DOHH2 (cell line): ENCODE measurements around the gene ZC3H14.
A peak's percentile ranks its signal among the peaks of the same experiment; 100 is the strongest.

Experiments used
- H3F3A ChIP-seq: fragments of 200-600 bp; sonication (generic), shearing (Covaris generic); 2 replicates; pipeline ENCODE4 v1.6.0; 2016; ENCODE audit warnings: antibody characterized with exemption, mild to moderate bottlenecking; ENCODE audit not compliant: control insufficient read depth, insufficient read depth
- H3K27ac ChIP-seq: fragments of 200-600 bp; sonication (generic); 2 replicates; pipeline ENCODE4 v1.5.1; 2014; ENCODE audit warnings: low read depth, mild to moderate bottlenecking, low read length, moderate library complexity
- H3K27me3 ChIP-seq: fragments of 200-600 bp; sonication (generic); 2 replicates; pipeline ENCODE4 v1.6.1; 2014; ENCODE audit warnings: mild to moderate bottlenecking, low read length, mixed read lengths; ENCODE audit not compliant: control insufficient read depth
- H3K36me3 ChIP-seq: fragments of 200-600 bp; sonication (generic); 2 replicates; pipeline ENCODE4 v1.6.1; 2014; ENCODE audit warnings: mild to moderate bottlenecking, low read length, moderate library complexity, mixed read lengths; ENCODE audit not compliant: control insufficient read depth
- H3K4me1 ChIP-seq: fragments of 200-600 bp; sonication (generic); 2 replicates; pipeline ENCODE4 v1.6.1; 2014; ENCODE audit warnings: mild to moderate bottlenecking, low read length, mixed read lengths; ENCODE audit not compliant: control insufficient read depth
- H3K4me2 ChIP-seq: fragments of 200-600 bp; sonication (generic); 2 replicates; pipeline ENCODE4 v1.6.0; 2014; ENCODE audit warnings: mild to moderate bottlenecking, low read length, moderate library complexity
- H3K4me3 ChIP-seq: fragments of 200-600 bp; sonication (generic); 2 replicates; pipeline ENCODE4 v1.5.1; 2014; ENCODE audit warnings: mild to moderate bottlenecking, low read length, mixed read lengths
- H3K79me2 ChIP-seq: fragments of 200-600 bp; sonication (generic); 2 replicates; pipeline ENCODE4 v1.6.1; 2014; ENCODE audit warnings: mild to moderate bottlenecking, low read length, mixed read lengths; ENCODE audit not compliant: control insufficient read depth
- H3K9me2 ChIP-seq: fragments of 200-600 bp; sonication (generic); replicated peaks from 2 replicates; pipeline ENCODE4 v1.6.1; 2014; ENCODE audit warnings: mild to moderate bottlenecking, low read length, mixed read lengths; ENCODE audit not compliant: control insufficient read depth
- H3K9me3 ChIP-seq: fragments of 200-600 bp; sonication (generic); 2 replicates; pipeline ENCODE4 v1.6.1; 2014; ENCODE audit warnings: antibody characterized with exemption, low read length, mixed read lengths; ENCODE audit not compliant: control insufficient read depth, insufficient read depth
- H4K20me1 ChIP-seq: fragments of 200-600 bp; sonication (generic); 2 replicates; pipeline ENCODE4 v1.6.0; 2014; ENCODE audit warnings: low read depth, mild to moderate bottlenecking, antibody characterized with exemption, low read length, moderate library complexity; ENCODE audit not compliant: control insufficient read depth, insufficient read depth
- EZH2phosphoT487 ChIP-seq: fragments of 200-600 bp; sonication (generic); IDR thresholded peaks from 2 replicates; pipeline ENCODE4 v1.6.1; 2017; ENCODE audit warnings: borderline replicate concordance, mild to moderate bottlenecking, antibody characterized with exemption, low read length, moderate library complexity, mixed read lengths
- TF ChIP-seq, protein P1 (sequence below): fragments of 200-600 bp; sonication (generic); IDR thresholded peaks from one replicate; pipeline ENCODE4 v1.5.1; 2014; ENCODE audit warnings: antibody characterized with exemption, mild to moderate bottlenecking, low read depth, low read length; ENCODE audit not compliant: poor library complexity, severe bottlenecking

ZC3H14 gene, protein sequence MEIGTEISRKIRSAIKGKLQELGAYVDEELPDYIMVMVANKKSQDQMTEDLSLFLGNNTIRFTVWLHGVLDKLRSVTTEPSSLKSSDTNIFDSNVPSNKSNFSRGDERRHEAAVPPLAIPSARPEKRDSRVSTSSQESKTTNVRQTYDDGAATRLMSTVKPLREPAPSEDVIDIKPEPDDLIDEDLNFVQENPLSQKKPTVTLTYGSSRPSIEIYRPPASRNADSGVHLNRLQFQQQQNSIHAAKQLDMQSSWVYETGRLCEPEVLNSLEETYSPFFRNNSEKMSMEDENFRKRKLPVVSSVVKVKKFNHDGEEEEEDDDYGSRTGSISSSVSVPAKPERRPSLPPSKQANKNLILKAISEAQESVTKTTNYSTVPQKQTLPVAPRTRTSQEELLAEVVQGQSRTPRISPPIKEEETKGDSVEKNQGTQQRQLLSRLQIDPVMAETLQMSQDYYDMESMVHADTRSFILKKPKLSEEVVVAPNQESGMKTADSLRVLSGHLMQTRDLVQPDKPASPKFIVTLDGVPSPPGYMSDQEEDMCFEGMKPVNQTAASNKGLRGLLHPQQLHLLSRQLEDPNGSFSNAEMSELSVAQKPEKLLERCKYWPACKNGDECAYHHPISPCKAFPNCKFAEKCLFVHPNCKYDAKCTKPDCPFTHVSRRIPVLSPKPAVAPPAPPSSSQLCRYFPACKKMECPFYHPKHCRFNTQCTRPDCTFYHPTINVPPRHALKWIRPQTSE

DNA sequence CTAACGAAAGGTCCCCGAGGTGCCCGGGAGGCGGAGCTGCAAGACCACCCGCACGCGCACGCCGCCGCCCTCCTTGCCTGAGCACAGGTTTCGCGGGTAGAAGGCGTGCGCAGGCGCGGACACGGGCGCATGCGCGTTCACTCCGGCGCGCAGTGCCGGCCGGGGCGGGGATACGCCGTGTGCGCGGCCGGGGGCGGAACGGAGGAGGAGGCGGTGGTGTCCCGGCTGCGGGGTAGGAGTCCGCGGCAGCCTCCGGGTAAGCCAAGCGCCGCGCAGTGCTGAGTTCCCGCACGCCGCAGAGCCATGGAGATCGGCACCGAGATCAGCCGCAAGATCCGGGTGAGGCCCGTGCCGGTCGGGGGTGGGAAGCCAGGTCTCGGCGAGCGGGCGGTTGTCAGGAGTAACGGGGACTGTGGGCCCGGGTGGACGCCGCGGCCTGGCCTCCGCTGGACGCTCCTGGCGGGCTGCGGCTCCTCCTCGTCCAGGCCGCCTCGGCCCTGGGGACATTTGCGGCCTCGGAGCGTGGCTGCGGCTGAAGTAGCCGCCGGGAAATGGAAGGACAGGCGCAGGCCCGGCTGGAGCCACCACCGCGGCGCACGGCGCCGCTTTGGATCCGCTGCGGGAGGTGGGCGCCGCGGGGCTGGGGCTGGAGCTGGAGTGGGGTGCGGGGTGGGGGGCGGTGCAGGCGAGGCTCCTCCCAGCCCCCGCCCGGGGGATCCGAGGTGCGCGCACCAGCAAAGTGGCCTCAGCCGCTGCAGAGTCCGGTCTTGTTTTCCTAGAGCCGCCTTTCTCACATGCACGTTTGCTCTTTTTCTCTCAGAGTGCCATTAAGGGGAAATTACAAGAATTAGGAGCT is at the start of gene ZC3H14:
ZC3H14 (plus strand) TSS at position 207 of the 856 bp plus-strand sequence; CDS start at position 304, 97 bp downstream.
- H3K27ac ChIP-seq: peak within 1 kb of the TSS; percentile 25; the same call in 1 of the 2 replicates
- no peaks in the 10 kb centered on the region for H3K27me3 ChIP-seq
- H3K4me1 ChIP-seq: peaks cover 19% of the 10 kb centered on the region
- 0 out of 2 replicates have a peak, but pooled peaks cover 2% of the 10 kb centered on the region for H3F3A ChIP-seq
- peak within 1 kb of the TSS; percentile 78 for H3K4me3 ChIP-seq
- no peaks in the 10 kb centered on the region for H4K20me1 ChIP-seq
- TF ChIP-seq, protein P1, sequence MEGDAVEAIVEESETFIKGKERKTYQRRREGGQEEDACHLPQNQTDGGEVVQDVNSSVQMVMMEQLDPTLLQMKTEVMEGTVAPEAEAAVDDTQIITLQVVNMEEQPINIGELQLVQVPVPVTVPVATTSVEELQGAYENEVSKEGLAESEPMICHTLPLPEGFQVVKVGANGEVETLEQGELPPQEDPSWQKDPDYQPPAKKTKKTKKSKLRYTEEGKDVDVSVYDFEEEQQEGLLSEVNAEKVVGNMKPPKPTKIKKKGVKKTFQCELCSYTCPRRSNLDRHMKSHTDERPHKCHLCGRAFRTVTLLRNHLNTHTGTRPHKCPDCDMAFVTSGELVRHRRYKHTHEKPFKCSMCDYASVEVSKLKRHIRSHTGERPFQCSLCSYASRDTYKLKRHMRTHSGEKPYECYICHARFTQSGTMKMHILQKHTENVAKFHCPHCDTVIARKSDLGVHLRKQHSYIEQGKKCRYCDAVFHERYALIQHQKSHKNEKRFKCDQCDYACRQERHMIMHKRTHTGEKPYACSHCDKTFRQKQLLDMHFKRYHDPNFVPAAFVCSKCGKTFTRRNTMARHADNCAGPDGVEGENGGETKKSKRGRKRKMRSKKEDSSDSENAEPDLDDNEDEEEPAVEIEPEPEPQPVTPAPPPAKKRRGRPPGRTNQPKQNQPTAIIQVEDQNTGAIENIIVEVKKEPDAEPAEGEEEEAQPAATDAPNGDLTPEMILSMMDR: peak; percentile 18
- TF ChIP-seq EZH2phosphoT487: no peak
- no peaks in the 10 kb centered on the region for H3K9me3 ChIP-seq
- peaks cover 24% of the 10 kb centered on the region for H3K36me3 ChIP-seq
- no peaks in the 10 kb centered on the region for H3K9me2 ChIP-seq
- peak within 1 kb of the TSS; percentile 67 for H3K4me2 ChIP-seq
- H3K79me2 ChIP-seq: peaks cover 33% of the 10 kb centered on the region

DNA sequence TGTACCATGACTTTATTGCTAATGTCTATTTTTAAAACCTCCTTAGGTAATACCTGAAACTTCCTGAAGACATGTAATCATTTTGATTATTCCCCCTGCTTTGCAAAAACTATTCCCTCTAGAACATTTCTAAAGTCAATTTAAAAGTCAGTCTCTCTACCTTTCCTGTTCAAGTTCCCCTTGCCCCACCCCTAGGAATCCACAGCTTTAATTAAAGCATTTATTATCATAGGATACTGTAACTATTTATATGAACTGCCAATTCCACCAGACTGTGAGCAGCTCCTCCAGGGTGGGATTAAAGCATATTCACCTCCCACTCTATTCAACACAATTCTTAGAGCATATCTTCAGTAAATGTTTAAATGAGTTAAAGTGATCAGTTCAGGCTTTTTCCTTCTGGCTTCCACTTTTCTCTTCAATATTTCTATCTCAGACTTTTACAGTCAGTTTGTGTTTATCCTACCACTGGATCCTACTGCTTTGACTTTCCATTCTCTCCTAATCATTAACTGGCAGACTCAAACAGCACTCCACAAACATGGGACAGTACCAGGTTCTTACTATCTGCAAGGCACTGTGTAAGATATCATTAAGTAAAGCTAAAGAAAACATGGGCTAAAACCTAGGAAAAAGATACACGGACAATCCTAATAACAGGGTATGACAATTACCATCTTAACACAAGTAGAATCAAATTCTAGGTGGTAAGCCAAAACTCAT is 47.2 kb upstream of the ZC3H14 start:
- H3K9me3 ChIP-seq: no peaks in the 10 kb centered on the region
- no peaks in the 10 kb centered on the region for H3K4me1 ChIP-seq
- no peaks in the 10 kb centered on the region for H4K20me1 ChIP-seq
- H3K4me2 ChIP-seq: no peak overlapping the region
- TF ChIP-seq, protein P1: no peak
- no peak for TF ChIP-seq EZH2phosphoT487
- 0 out of 2 replicates have a peak, but pooled peaks cover 4% of the 10 kb centered on the region for H3K27me3 ChIP-seq
- no peaks in the 10 kb centered on the region for H3F3A ChIP-seq
- H3K4me3 ChIP-seq: no peak overlapping the region
- H3K36me3 ChIP-seq: no peaks in the 10 kb centered on the region
- H3K27ac ChIP-seq: no peak overlapping the region
- H3K9me2 ChIP-seq: no peaks in the 10 kb centered on the region
- no peaks in the 10 kb centered on the region for H3K79me2 ChIP-seq

DNA sequence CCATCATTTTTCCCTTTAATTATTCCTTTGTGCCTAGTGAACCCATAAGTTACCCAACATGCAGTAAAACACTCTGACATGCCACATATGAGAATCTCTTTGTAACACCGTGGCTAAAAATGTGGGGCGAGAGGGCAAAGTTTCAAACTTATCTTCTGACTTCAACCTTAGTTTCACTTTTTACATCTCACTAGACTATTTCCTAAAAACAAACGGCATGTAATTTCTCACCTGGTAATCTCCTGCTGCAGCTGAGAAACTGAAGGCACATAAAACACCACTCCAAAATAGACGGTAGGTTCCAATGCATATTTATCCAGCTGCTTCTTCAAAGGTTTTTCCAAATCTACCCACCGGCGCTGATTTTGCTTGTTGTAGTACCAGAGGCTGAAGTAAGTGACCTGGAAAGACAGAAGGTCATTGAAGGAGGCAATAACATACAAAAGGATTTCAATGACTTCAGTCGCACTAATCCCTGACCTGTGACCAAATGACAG is 45.9 kb upstream of the ZC3H14 start:
- Histone ChIP-seq H3K4me2 (no peak overlapping the region), H4K20me1 (no peaks in the 10 kb centered on the region), H3K9me3 (no peaks in the 10 kb centered on the region), H3K4me3 (no peak overlapping the region), H3F3A (no peaks in the 10 kb centered on the region), H3K36me3 (no peaks in the 10 kb centered on the region), H3K27ac (no peak overlapping the region), H3K79me2 (no peaks in the 10 kb centered on the region), H3K27me3 (0 out of 2 replicates have a peak, but pooled peaks cover 4% of the 10 kb centered on the region), H3K9me2 (no peaks in the 10 kb centered on the region), H3K4me1 (no peaks in the 10 kb centered on the region)
- no peak for TF ChIP-seq EZH2phosphoT487
- TF ChIP-seq, protein P1: no peak
